GM21360 (cell line): ENCODE data around the gene FCHO2.

ENCODE experiments used
- ATAC-seq: cut with Tn5 transposase; IDR thresholded peaks from one replicate; pipeline ENCODE4 v1.9.1; 2021; ENCODE audit warnings: mild to moderate bottlenecking, moderate library complexity; ENCODE audit not compliant: unreplicated experiment

Gene FCHO2

GRCh38 chr5:73030531-73030930, 74.7 kb downstream of the FCHO2 start:
- ATAC-seq: no peak

GRCh38 chr5:73030995-73031394, 75.2 kb downstream of the FCHO2 start:
- ATAC-seq: no peak

GRCh38 chr5:73031839-73032238, 76.0 kb downstream of the FCHO2 start:
- ATAC-seq: no peak

GRCh38 chr5:73032635-73033034, 76.8 kb downstream of the FCHO2 start:
- no peak for ATAC-seq

- no peak for ATAC-seq
These were observed 81.7 kb downstream of the FCHO2 start for GRCh38 chr5:73037545-73037944.

GRCh38 chr5:73039082-73039481, 83.2 kb downstream of the FCHO2 start:
- no peak for ATAC-seq

GRCh38 chr5:73042993-73043392, 87.2 kb downstream of the FCHO2 start:
- no peak for ATAC-seq

- no peak for ATAC-seq
These were observed 88.7 kb downstream of the FCHO2 start for GRCh38 chr5:73044546-73044945.

- no peak for ATAC-seq
These were observed 89.8 kb downstream of the FCHO2 start for GRCh38 chr5:73045623-73046022.

GRCh38 chr5:73061593-73061992, 105.8 kb downstream of the FCHO2 start:
- no peak for ATAC-seq

GRCh38 chr5:73066466-73066865, 110.6 kb downstream of the FCHO2 start:
- ATAC-seq: no peak

GRCh38 chr5:73067213-73067612, 111.4 kb downstream of the FCHO2 start:
- no peak for ATAC-seq

GRCh38 chr5:73081093-73081492, 125.3 kb downstream of the FCHO2 start:
- ATAC-seq: no peak

- ATAC-seq: no peak
These were observed 132.2 kb downstream of the FCHO2 start for GRCh38 chr5:73088026-73088425.

GRCh38 chr5:73093943-73094342, 138.1 kb downstream of the FCHO2 start:
- no peak for ATAC-seq

- ATAC-seq: no peak
These were observed 138.6 kb downstream of the FCHO2 start for GRCh38 chr5:73094415-73094814.

GRCh38 chr5:73095564-73096238, 139.9 kb downstream of the FCHO2 start:
- no peak for ATAC-seq

- no peak for ATAC-seq
These were observed 140.4 kb downstream of the FCHO2 start for GRCh38 chr5:73096239-73096575.

GRCh38 chr5:73097740-73098139, 141.9 kb downstream of the FCHO2 start:
- ATAC-seq: no peak

- no peak for ATAC-seq
These were observed 144.3 kb downstream of the FCHO2 start for GRCh38 chr5:73100109-73100508.

- ATAC-seq: no peak
These were observed 148.0 kb downstream of the FCHO2 start for GRCh38 chr5:73103870-73104299.

GRCh38 chr5:73104326-73104725, 148.5 kb downstream of the FCHO2 start:
- ATAC-seq: no peak

GRCh38 chr5:73106335-73106734, 150.5 kb downstream of the FCHO2 start:
- ATAC-seq: no peak
